Measurements from ENCODE around the gene CCDC110.

CCDC110 gene

DNA sequence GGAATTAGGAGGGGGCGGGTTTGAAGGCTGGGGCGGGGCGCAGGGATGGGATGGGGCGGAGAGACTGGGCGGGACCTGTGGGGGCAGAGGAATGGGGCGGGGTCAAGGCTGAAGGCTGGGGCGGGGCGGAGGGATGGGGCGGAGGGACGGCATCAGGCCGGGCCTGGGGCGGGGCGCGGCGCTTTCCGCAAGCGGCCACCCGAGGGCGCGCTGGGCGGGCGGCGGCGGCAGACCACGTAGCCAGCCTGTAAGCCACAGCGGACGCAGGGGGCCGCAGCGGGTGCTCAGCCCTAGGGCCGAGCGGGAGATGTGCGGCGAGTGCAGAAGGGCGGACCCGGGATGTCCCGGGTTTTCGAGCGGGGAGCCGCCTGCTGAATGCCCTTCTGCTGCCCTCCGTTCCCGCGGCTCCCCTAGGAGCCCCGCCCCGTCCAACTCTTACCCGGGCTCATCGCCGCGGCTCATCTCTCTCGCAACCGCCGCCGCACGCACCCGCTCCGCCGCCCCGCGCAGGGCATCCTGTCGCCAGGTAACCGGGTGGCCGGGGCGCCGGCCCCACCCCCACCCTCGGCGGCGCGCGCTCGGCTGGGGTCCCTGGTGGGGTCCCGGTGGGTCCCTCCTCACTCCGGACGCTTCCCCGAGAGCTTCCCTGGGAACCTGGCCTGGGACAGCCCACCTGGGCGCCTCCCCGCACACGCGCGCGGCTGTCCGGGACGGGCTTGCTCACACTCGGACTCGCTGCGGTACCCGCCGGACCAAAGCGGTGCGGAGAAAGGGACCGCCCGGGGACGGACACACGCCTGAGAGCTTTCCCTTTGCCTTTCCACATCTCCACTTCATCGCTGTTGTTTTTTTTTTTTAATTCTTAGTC is at the start of gene CCDC110:
TSS of gene CCDC110 (minus strand) at position 499 of the 868 bp plus-strand sequence. CDS start at position 449, 50 bp downstream.
- TF ChIP-seq, protein P1, sequence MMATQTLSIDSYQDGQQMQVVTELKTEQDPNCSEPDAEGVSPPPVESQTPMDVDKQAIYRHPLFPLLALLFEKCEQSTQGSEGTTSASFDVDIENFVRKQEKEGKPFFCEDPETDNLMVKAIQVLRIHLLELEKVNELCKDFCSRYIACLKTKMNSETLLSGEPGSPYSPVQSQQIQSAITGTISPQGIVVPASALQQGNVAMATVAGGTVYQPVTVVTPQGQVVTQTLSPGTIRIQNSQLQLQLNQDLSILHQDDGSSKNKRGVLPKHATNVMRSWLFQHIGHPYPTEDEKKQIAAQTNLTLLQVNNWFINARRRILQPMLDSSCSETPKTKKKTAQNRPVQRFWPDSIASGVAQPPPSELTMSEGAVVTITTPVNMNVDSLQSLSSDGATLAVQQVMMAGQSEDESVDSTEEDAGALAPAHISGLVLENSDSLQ (IDR thresholded peaks at IDR 0.05), result no peak
- TF ChIP-seq CTBP1 (IDR thresholded peaks at IDR 0.05; ENCODE audit: borderline replicate concordance) (no peak), SP1 (IDR thresholded peaks at IDR 0.05) (no peak), LEF1 (IDR thresholded peaks at IDR 0.05; ENCODE audit: borderline replicate concordance) (no peak), HDGF (IDR thresholded peaks at IDR 0.05; ENCODE audit: borderline replicate concordance) (no peak), L3MBTL2 (conservative IDR thresholded peaks at IDR 0.05) (no peak), FOXA1 (IDR thresholded peaks at IDR 0.05) (no peak), BHLHE40 (IDR thresholded peaks at IDR 0.05; ENCODE audit: borderline replicate concordance) (no peak), ELF4 (IDR thresholded peaks at IDR 0.05) (no peak), SUZ12 (IDR thresholded peaks at IDR 0.05) (no peak), FOXM1 (IDR thresholded peaks at IDR 0.05; ENCODE audit: borderline replicate concordance) (no peak)
- CTCF ChIA-PET, result interaction anchor here (0.7 to 1.2 kb wide), 2 partner anchors 102 to 126 kb away, joined by 3 read pairs; no protein-coding TSS in a partner anchor

DNA sequence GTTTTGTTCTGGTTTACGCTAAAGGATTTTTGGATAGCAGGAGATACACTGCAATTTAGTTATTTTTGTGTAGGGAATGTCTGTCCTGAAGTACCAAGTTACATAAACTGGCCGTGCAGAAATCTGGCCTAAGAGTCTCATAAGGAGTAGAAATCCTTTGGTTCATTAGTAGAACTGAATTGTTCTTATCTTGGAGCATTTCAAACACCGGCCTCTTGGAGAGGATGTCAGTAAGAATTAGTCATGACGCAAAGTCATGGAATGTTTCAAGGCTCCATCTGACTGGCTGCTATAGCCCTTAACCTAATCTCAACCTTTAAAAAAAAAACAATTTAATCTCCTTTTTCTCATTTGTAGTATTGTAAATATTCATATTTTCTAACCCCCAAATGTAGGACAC is 48.6 kb upstream of the CCDC110 start:
- CTCF ChIA-PET, result no interaction called here
- POLR2A ChIA-PET, result no interaction called here
- TF ChIP-seq HDGF (IDR thresholded peaks at IDR 0.05; ENCODE audit: borderline replicate concordance) (no peak), SP1 (IDR thresholded peaks at IDR 0.05) (no peak), CTBP1 (IDR thresholded peaks at IDR 0.05; ENCODE audit: borderline replicate concordance) (no peak), FOXA1 (IDR thresholded peaks at IDR 0.05) (no peak), NFRKB (IDR thresholded peaks at IDR 0.05) (no peak), LEF1 (IDR thresholded peaks at IDR 0.05; ENCODE audit: borderline replicate concordance) (no peak), ZNF384 (IDR thresholded peaks at IDR 0.05) (no peak), SUZ12 (IDR thresholded peaks at IDR 0.05) (no peak), BHLHE40 (IDR thresholded peaks at IDR 0.05; ENCODE audit: borderline replicate concordance) (no peak), L3MBTL2 (conservative IDR thresholded peaks at IDR 0.05) (no peak), FOXK2 (IDR thresholded peaks at IDR 0.05) (no peak), TARDBP (IDR thresholded peaks at IDR 0.05) (no peak)
- TF ChIP-seq, protein P1 (IDR thresholded peaks at IDR 0.05), result no peak
- no peak for DNase-seq (ENCODE audit: extremely low spot score)

More for the DNA sequence above, at the start of gene CCDC110:
- POLR2A ChIA-PET, result interaction anchor here (0.9 kb wide), 1 partner anchor 75 kb away, joined by 3 read pairs; the partner anchor contains the start of gene ANKRD37
- peak; percentile 92 for DNase-seq (ENCODE audit: extremely low spot score)

DNA sequence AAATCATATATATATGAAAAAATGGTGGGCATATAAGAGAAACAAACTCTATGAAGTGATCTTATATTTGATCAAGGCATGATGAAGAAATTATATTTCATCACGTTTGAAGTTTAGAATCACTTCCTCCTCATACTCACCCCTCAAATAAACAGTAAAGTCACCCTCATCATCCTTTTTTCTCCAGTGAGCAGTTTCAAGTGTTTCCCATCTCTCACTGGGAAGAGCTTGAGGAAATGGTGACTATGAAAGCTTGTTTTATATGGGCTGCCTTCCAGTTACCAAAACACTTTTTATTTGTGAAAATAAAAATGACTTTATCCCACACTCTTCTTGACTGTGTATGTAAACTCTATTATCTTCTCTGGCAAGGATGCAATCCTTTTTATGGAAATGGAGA is 47.0 kb upstream of the CCDC110 start:
- CTCF ChIA-PET, result no interaction called here
- no peak for DNase-seq (ENCODE audit: extremely low spot score)
- POLR2A ChIA-PET, result interaction anchor here (0.9 kb wide), 1 partner anchor 17 kb away, joined by 3 read pairs; the partner anchor contains the start of gene PDLIM3
- TF ChIP-seq ELF4 (IDR thresholded peaks at IDR 0.05) (no peak), ARNT (IDR thresholded peaks at IDR 0.05) (no peak)

DNA sequence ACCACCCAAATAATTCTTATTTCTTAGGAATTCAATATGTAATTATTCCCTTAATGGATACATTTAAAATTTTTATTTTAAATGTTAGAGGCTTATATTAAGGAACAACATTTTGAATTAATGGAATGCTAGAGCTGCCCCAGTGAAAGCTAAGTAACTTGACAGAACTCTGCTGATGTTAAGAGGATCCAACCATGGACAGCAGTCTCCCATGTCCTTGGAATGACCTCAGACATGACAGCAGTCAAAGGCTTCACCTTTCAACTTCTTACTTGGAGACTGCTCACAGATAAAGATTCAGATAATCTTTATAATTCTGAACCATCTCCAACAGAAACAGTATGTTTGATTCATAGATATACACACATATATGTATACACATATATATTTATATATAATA is 46.5 kb upstream of the CCDC110 start:
- DNase-seq (ENCODE audit: extremely low spot score), result no peak
- TF ChIP-seq BHLHE40 (IDR thresholded peaks at IDR 0.05; ENCODE audit: borderline replicate concordance), result no peak
- TF ChIP-seq L3MBTL2 (conservative IDR thresholded peaks at IDR 0.05), result no peak
- TF ChIP-seq ARNT (IDR thresholded peaks at IDR 0.05), result no peak
- no peak for TF ChIP-seq TARDBP (IDR thresholded peaks at IDR 0.05)
- TF ChIP-seq CTBP1 (IDR thresholded peaks at IDR 0.05; ENCODE audit: borderline replicate concordance), result no peak
- TF ChIP-seq, protein P1 (IDR thresholded peaks at IDR 0.05), result no peak
- TF ChIP-seq HDGF (IDR thresholded peaks at IDR 0.05; ENCODE audit: borderline replicate concordance), result no peak
- TF ChIP-seq SP1 (IDR thresholded peaks at IDR 0.05), result no peak
- no peak for TF ChIP-seq ZNF384 (IDR thresholded peaks at IDR 0.05)
- TF ChIP-seq FOXA1 (IDR thresholded peaks at IDR 0.05), result no peak
- no peak for TF ChIP-seq ELF4 (IDR thresholded peaks at IDR 0.05)
- TF ChIP-seq LEF1 (IDR thresholded peaks at IDR 0.05; ENCODE audit: borderline replicate concordance), result no peak
- TF ChIP-seq FOXK2 (IDR thresholded peaks at IDR 0.05), result no peak
- no peak for TF ChIP-seq NFRKB (IDR thresholded peaks at IDR 0.05)
- TF ChIP-seq FOXM1 (IDR thresholded peaks at IDR 0.05; ENCODE audit: borderline replicate concordance), result no peak
- TF ChIP-seq SUZ12 (IDR thresholded peaks at IDR 0.05), result no peak
- ChIA-PET POLR2A (no interaction called here), CTCF (no interaction called here)

DNA sequence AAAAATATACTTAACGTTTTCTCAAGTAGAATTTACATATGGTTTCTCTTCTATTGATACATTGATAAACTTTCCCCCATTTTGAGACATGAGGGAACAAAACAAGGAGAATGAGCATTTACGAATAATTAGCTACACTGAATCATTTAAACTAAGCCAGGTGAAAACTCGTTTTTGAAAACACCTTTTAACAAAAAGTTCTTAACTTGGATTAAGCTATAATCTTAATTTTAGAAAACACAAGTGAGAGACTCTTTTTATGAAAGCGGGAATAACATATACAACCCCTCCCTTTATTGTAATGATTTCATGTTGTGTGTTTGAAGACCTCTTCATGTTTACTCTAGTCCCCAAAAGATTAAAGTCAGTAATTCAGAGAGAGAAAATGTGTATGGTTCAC is 43.7 kb upstream of the CCDC110 start:
- no peak for TF ChIP-seq SP1 (IDR thresholded peaks at IDR 0.05)
- no peak for TF ChIP-seq L3MBTL2 (conservative IDR thresholded peaks at IDR 0.05)
- TF ChIP-seq FOXA1 (IDR thresholded peaks at IDR 0.05), result no peak
- TF ChIP-seq NFRKB (IDR thresholded peaks at IDR 0.05), result no peak
- TF ChIP-seq SUZ12 (IDR thresholded peaks at IDR 0.05), result no peak
- no peak for TF ChIP-seq CTBP1 (IDR thresholded peaks at IDR 0.05; ENCODE audit: borderline replicate concordance)
- TF ChIP-seq TARDBP (IDR thresholded peaks at IDR 0.05), result no peak
- no peak for TF ChIP-seq ARNT (IDR thresholded peaks at IDR 0.05)
- TF ChIP-seq LEF1 (IDR thresholded peaks at IDR 0.05; ENCODE audit: borderline replicate concordance), result no peak
- no peak for TF ChIP-seq FOXM1 (IDR thresholded peaks at IDR 0.05; ENCODE audit: borderline replicate concordance)
- TF ChIP-seq, protein P1 (IDR thresholded peaks at IDR 0.05), result no peak
- TF ChIP-seq FOXK2 (IDR thresholded peaks at IDR 0.05), result no peak
- TF ChIP-seq BHLHE40 (IDR thresholded peaks at IDR 0.05; ENCODE audit: borderline replicate concordance), result no peak
- no peak for TF ChIP-seq ZNF384 (IDR thresholded peaks at IDR 0.05)
- TF ChIP-seq HDGF (IDR thresholded peaks at IDR 0.05; ENCODE audit: borderline replicate concordance), result no peak
- TF ChIP-seq ELF4 (IDR thresholded peaks at IDR 0.05), result no peak
- ChIA-PET POLR2A (interaction anchor here (1.3 kb wide), 1 partner anchor 20 kb away, joined by 3 read pairs; the partner anchor contains the start of gene PDLIM3), CTCF (no interaction called here)
- DNase-seq (ENCODE audit: extremely low spot score), result no peak
